HepG2 (cell line): ENCODE data around the gene FAM241B. TPM values are rescaled to one million over a fixed set of nuclear protein-coding genes. Genes with fewer than 3 reads are reported as not detected.

ENCODE experiments used
- ATAC-seq: fragments of 200-7000 bp; cut with Tn5 transposase; 3 replicates; pipeline ENCODE4 v1.9.1; 2020; ENCODE audit warnings: mild to moderate bottlenecking, moderate library complexity
- BruUV-seq: library from RNA; stranded (reverse); fragments of 400-500 nt; replicated peaks from 2 replicates; lab custom pipeline; 2021; lab: Mats Ljungman, UMichigan
- CTCF ChIA-PET: fragments of 300-600 bp; formaldehyde crosslinking; extraction: SDS; loops from one replicate; lab custom pipeline; 2021; ENCODE audit warnings: low total read pairs, inconsistent platforms, low intra/inter-chr PET ratio; lab: Yijun Ruan, JAX
- POLR2A ChIA-PET: fragments of 350-600 bp; sonication (Branson Sonifier 250); formaldehyde crosslinking; loops from one replicate; lab custom pipeline; 2020; ENCODE audit warnings: antibody characterized with exemption, inconsistent platforms; lab: Yijun Ruan, JAX
- DNase-seq: peaks from one replicate; pipeline ENCODE4 v3.0.0-alpha.2; 2015; ENCODE audit warnings: low spot score
- FAIRE-seq: peaks from 3 replicates; lab custom pipeline; 2011; peaks lifted over from hg19 to GRCh38; lab: Jason Lieb, UNC
- H2AFZ ChIP-seq: one replicate; pipeline ENCODE4 v1.6.1; 2011; ENCODE audit warnings: low read length, inconsistent platforms
- H3K27ac ChIP-seq: fragments of 300-600 bp; 3 replicates; pipeline ENCODE4 v1.8.0; 2011; ENCODE audit warnings: mixed run types, mild to moderate bottlenecking, mixed read lengths, low read length, inconsistent platforms; ENCODE audit not compliant: insufficient read depth; ENCODE audit errors: extremely low read length
- H3K27me3 ChIP-seq, 2 experiments: fragments of 200-600 bp in 1 of 2; 2 replicates in 1 of 2; 3 replicates in 1 of 2; pipeline versions ENCODE4 v1.6.0 to v1.8.0; 2011; ENCODE audit warnings: low read length in 2 of 2, mild to moderate bottlenecking in 2 of 2, moderate library complexity in 2 of 2, inconsistent platforms in 1 of 2; ENCODE audit not compliant: insufficient read depth in 2 of 2, control insufficient read depth in 1 of 2
- H3K36me3 ChIP-seq, 2 experiments: fragments of 200-600 bp in 1 of 2; replicated peaks in 1 of 2; 2 replicates in 1 of 2; 3 replicates in 1 of 2; pipeline versions ENCODE4 v1.5.1 to v1.8.0; 2011; ENCODE audit warnings: low read length in 2 of 2, inconsistent platforms in 1 of 2; ENCODE audit not compliant: insufficient read depth in 2 of 2, control insufficient read depth in 1 of 2
- H3K4me1 ChIP-seq: 2 replicates; pipeline ENCODE4 v1.5.1; 2012; ENCODE audit warnings: low read length, inconsistent platforms; ENCODE audit not compliant: insufficient read depth
- H3K4me2 ChIP-seq: 2 replicates; pipeline ENCODE4 v1.6.0; 2011; ENCODE audit warnings: low read depth, low read length, inconsistent platforms
- H3K4me3 ChIP-seq, 3 experiments: fragments of 200-600 bp in 1 of 3; sonication (generic), shearing (Covaris generic) in 1 of 3; replicated peaks in 1 of 3; 2 replicates each; pipeline ENCODE4 v1.5.1; 2011 to 2016; ENCODE audit warnings: low read length in 3 of 3, inconsistent platforms in 2 of 3, low read depth in 2 of 3, mild to moderate bottlenecking in 2 of 3, control low read depth in 1 of 3, mixed read lengths in 1 of 3; ENCODE audit not compliant: insufficient read depth in 1 of 3
- H3K79me2 ChIP-seq: one replicate; pipeline ENCODE4 v1.6.1; 2011; ENCODE audit warnings: low read length, inconsistent platforms; ENCODE audit not compliant: insufficient read depth
- H3K9ac ChIP-seq: 2 replicates; pipeline ENCODE4 v1.6.0; 2011; ENCODE audit warnings: mild to moderate bottlenecking, low read depth, low read length, inconsistent platforms; ENCODE audit not compliant: insufficient read depth
- H3K9me3 ChIP-seq: 2 replicates; pipeline ENCODE4 v1.5.1; 2012; ENCODE audit warnings: mild to moderate bottlenecking, low read length
- H4K20me1 ChIP-seq: 2 replicates; pipeline ENCODE4 v1.6.0; 2011; ENCODE audit warnings: inconsistent platforms, mild to moderate bottlenecking, low read length, moderate library complexity; ENCODE audit not compliant: insufficient read depth
- DR1 ChIP-seq: sonication (generic); formaldehyde crosslinking; IDR thresholded peaks from 2 replicates; pipeline ENCODE4 v1.8.0; 2021; ENCODE audit warnings: mild to moderate bottlenecking, missing genetic modification reagents, inconsistent platforms
- GATAD1 ChIP-seq: IDR thresholded peaks from 2 replicates; pipeline ENCODE4 v1.6.1; 2016; ENCODE audit warnings: missing genetic modification reagents, missing compliant biosample characterization
- HMG20A ChIP-seq: IDR thresholded peaks from 2 replicates; pipeline ENCODE4 v1.6.1; 2016; ENCODE audit warnings: borderline replicate concordance
- MBNL3 ChIP-seq: fragments of 250-450 bp; sonication (Bioruptor Pico); conservative IDR thresholded peaks from 2 replicates; pipeline ENCODE4 v1.8.0; 2022; ENCODE audit warnings: mild to moderate bottlenecking, inconsistent platforms
- PRDM4 ChIP-seq: sonication (generic); formaldehyde crosslinking; IDR thresholded peaks from 2 replicates; pipeline ENCODE4 v1.9.0; 2021; ENCODE audit warnings: missing genetic modification reagents, borderline replicate concordance
- TAF1 ChIP-seq: sonication (generic); formaldehyde crosslinking; IDR thresholded peaks from 2 replicates; pipeline ENCODE4 v1.4.0; 2020; ENCODE audit warnings: missing genetic modification reagents
- TGIF2 ChIP-seq: IDR thresholded peaks from 2 replicates; pipeline ENCODE4 v1.6.1; 2016; ENCODE audit warnings: control low read depth, missing compliant biosample characterization
- ZBTB49 ChIP-seq: sonication (generic); formaldehyde crosslinking; IDR thresholded peaks from 2 replicates; pipeline ENCODE4 v1.4.0; 2020; ENCODE audit warnings: missing genetic modification reagents, borderline replicate concordance
- ZNF224 ChIP-seq: sonication (generic); formaldehyde crosslinking; IDR thresholded peaks from 2 replicates; pipeline ENCODE4 v1.5.0; 2020; ENCODE audit warnings: mild to moderate bottlenecking, missing genetic modification reagents
- ZNF713 ChIP-seq: sonication (generic); formaldehyde crosslinking; IDR thresholded peaks from 2 replicates; pipeline ENCODE4 v1.4.0; 2020; ENCODE audit warnings: mild to moderate bottlenecking, missing genetic modification reagents
- ZNF761 ChIP-seq: sonication (generic); formaldehyde crosslinking; conservative IDR thresholded peaks from 2 replicates; pipeline ENCODE4 v1.4.0; 2020; ENCODE audit warnings: mild to moderate bottlenecking, missing genetic modification reagents
- WGBS: methylation state at CpG from one replicate; pipeline ENCODE4 v1.1.6; 2017; ENCODE audit warnings: low lambda C conversion rate; 5-methylcytosine and 5-hydroxymethylcytosine counted together
- in situ Hi-C: cut with HindIII; loops from 2 replicates; pipeline ENCODE4 v1.10.0; 2017; ENCODE audit warnings: low pct_unique_long_range_greater_than_20kb; ENCODE audit not compliant: extremely low pct_ligation_motif_present
- intact Hi-C: fragments of 100-400 bp; cut with micrococcal nuclease; formaldehyde crosslinking; loops from one replicate; pipeline ENCODE4 v1.10.0; 2022; ENCODE audit not compliant: unreplicated experiment
- polyA plus RNA-seq, 8 experiments: library from polyadenylated mRNA; depleted of rRNA in 3 of 8; stranded (reverse) in 7 of 8; unstranded in 1 of 8; fragments of >200 nt; fragmentation: Illumina TruSeq in 4 of 8; extraction: Trizol in 4 of 8; gene quantifications; 2 replicates each; pipeline versions ENCODE4 v1.2.1 to v1.2.3, GENCODE V29; 2011 to 2016; ENCODE audit warnings: low read depth in 4 of 8, missing spikeins in 1 of 8, mixed read lengths in 1 of 8; ENCODE audit not compliant: insufficient read depth in 1 of 8
- total RNA-seq, 5 experiments: library from RNA; depleted of rRNA; stranded (reverse); fragments of >200 nt; fragmentation: Illumina TruSeq; extraction: Trizol; gene quantifications; 2 replicates each; pipeline ENCODE4 v1.2.3, GENCODE V29; 2016; ENCODE audit warnings: low read depth in 1 of 5
- TF ChIP-seq, protein P1 (sequence below): IDR thresholded peaks from 2 replicates; pipeline ENCODE4 v1.4.0; 2020; ENCODE audit warnings: mild to moderate bottlenecking, missing genetic modification reagents
- TF ChIP-seq, protein P2 (sequence below): sonication (generic); formaldehyde crosslinking; IDR thresholded peaks from 2 replicates; pipeline ENCODE4 v1.5.0; 2020; ENCODE audit warnings: missing genetic modification reagents, mild to moderate bottlenecking, borderline replicate concordance

FAM241B gene
- total and polyA plus RNA-seq, 2 of the 13 experiments (the other 11 are each of a cell fraction or from before 2014, with no cell fraction given), result 1.9 to 4.0 TPM

GRCh38 chr10:69657866-69658265 lies 27.8 kb downstream of the FAM241B start (continued):
- TF ChIP-seq GATAD1, result no peak

GRCh38 chr10:69659241-69660038 lies 29.4 kb downstream of the FAM241B start:
- Histone ChIP-seq H3K4me3 (no peak overlapping the region), H3K9me3 (no peaks in the 10 kb centered on the region), H2AFZ (no peak overlapping the region), H3K36me3 (no peaks in the 10 kb centered on the region), H3K4me2 (no peak overlapping the region), H3K27me3 (peaks cover 3 to 35% of the 10 kb centered on the region in 2 experiments; a peak in 3 of 5 replicates), H4K20me1 (no peaks in the 10 kb centered on the region), H3K27ac (no peak overlapping the region), H3K4me1 (no peaks in the 10 kb centered on the region), H3K9ac (no peak overlapping the region), H3K79me2 (no peaks in the 10 kb centered on the region)
- intact Hi-C loops, result no loop called here
- DNase-seq (no peak), ATAC-seq (no peak), FAIRE-seq (no peak)
- ChIA-PET POLR2A (no interaction called here), CTCF (no interaction called here)
- WGBS, result 4% methylated on average over 10 of the region's 13 CpGs
- BruUV-seq, result no TSS peak
- in situ Hi-C loops, result no loop called here
- no peak for TF ChIP-seq ZNF713
- TF ChIP-seq TAF1 (CRISPR knock-in tag), result no peak
- no peak for TF ChIP-seq ZNF224 (CRISPR knock-in tag)
- TF ChIP-seq MBNL3 (CRISPR knock-in tag), result no peak
- TF ChIP-seq, protein P1, sequence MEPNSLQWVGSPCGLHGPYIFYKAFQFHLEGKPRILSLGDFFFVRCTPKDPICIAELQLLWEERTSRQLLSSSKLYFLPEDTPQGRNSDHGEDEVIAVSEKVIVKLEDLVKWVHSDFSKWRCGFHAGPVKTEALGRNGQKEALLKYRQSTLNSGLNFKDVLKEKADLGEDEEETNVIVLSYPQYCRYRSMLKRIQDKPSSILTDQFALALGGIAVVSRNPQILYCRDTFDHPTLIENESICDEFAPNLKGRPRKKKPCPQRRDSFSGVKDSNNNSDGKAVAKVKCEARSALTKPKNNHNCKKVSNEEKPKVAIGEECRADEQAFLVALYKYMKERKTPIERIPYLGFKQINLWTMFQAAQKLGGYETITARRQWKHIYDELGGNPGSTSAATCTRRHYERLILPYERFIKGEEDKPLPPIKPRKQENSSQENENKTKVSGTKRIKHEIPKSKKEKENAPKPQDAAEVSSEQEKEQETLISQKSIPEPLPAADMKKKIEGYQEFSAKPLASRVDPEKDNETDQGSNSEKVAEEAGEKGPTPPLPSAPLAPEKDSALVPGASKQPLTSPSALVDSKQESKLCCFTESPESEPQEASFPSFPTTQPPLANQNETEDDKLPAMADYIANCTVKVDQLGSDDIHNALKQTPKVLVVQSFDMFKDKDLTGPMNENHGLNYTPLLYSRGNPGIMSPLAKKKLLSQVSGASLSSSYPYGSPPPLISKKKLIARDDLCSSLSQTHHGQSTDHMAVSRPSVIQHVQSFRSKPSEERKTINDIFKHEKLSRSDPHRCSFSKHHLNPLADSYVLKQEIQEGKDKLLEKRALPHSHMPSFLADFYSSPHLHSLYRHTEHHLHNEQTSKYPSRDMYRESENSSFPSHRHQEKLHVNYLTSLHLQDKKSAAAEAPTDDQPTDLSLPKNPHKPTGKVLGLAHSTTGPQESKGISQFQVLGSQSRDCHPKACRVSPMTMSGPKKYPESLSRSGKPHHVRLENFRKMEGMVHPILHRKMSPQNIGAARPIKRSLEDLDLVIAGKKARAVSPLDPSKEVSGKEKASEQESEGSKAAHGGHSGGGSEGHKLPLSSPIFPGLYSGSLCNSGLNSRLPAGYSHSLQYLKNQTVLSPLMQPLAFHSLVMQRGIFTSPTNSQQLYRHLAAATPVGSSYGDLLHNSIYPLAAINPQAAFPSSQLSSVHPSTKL (CRISPR knock-in tag), result no peak
- TF ChIP-seq TGIF2, result no peak
- no peak for TF ChIP-seq DR1 (CRISPR knock-in tag)
- no peak for TF ChIP-seq ZNF761 (CRISPR knock-in tag)
- no peak for TF ChIP-seq ZBTB49 (CRISPR knock-in tag)
- TF ChIP-seq, protein P2, sequence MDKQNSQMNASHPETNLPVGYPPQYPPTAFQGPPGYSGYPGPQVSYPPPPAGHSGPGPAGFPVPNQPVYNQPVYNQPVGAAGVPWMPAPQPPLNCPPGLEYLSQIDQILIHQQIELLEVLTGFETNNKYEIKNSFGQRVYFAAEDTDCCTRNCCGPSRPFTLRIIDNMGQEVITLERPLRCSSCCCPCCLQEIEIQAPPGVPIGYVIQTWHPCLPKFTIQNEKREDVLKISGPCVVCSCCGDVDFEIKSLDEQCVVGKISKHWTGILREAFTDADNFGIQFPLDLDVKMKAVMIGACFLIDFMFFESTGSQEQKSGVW (CRISPR knock-in tag), result no peak
- TF ChIP-seq HMG20A (CRISPR knock-in tag), result no peak
- no peak for TF ChIP-seq PRDM4 (CRISPR knock-in tag)
